Ovary (tissue), 9 donors: ENCODE measurements around the gene PLCB3. TPM values are rescaled to one million over a fixed set of nuclear protein-coding genes. Genes with fewer than 3 reads are reported as not detected.

ENCODE experiments used
- DNase-seq, 5 donors: peaks; one replicate each; pipeline ENCODE4 v3.0.0-alpha.2; 2019 to 2020
- H3K27ac ChIP-seq, 2 donors: fragments of 200-600 bp; one replicate each; pipeline versions ENCODE4 v1.5.1 to v1.8.0; 2019 to 2022
- H3K27me3 ChIP-seq: fragments of 200-600 bp; one replicate; pipeline ENCODE4 v1.8.0; 2022
- H3K36me3 ChIP-seq: fragments of 200-600 bp; sonication (generic); one replicate; pipeline ENCODE4 v1.5.1; 2019
- H3K4me1 ChIP-seq: one replicate; pipeline ENCODE4 v1.8.1; 2013; ENCODE audit warnings: mild to moderate bottlenecking, moderate library complexity; ENCODE audit not compliant: insufficient read depth
- H3K4me3 ChIP-seq: fragments of 200-600 bp; sonication (generic); one replicate; pipeline ENCODE4 v1.5.1; 2017
- H3K9me3 ChIP-seq, 2 donors: fragments of 200-600 bp in 1 of 2; sonication (generic) in 1 of 2; one replicate each; pipeline versions ENCODE4 v1.5.1 to v1.8.1; 2013 to 2019; ENCODE audit warnings: mild to moderate bottlenecking in 1 of 2, moderate library complexity in 1 of 2
- EP300 ChIP-seq: sonication (generic); formaldehyde crosslinking; IDR thresholded peaks from one replicate; pipeline ENCODE4 v1.6.1; 2017; ENCODE audit warnings: antibody characterized with exemption
- POLR2A ChIP-seq: fragments of 450-650 bp; IDR thresholded peaks from one replicate; pipeline ENCODE4 v1.6.1; 2017; ENCODE audit warnings: antibody characterized with exemption, mild to moderate bottlenecking, moderate library complexity
- WGBS, 3 donors: extraction: QIAGEN DNeasy Blood & Tissue Kit in 1 of 3; methylation state at CpG; one replicate each; pipeline versions ENCODE4 v1.1.5 to v1.1.7; 2013 to 2017; 5-methylcytosine and 5-hydroxymethylcytosine counted together
- intact Hi-C, 4 donors: fragments of 100-400 bp; cut with DNase I; formaldehyde crosslinking; loops; one replicate each; pipeline versions ENCODE4 v1.11.0 to v1.15.1; 2022 to 2023
- polyA plus RNA-seq, 2 donors: library from polyadenylated mRNA; stranded (reverse); fragments of 200-250 nt in 1 of 2; fragments of 350-450 nt in 1 of 2; fragmentation: Illumina TruSeq in 1 of 2; extraction: RNeasy Lipid Tissue Mini Kit (QIAGEN cat#74804) in 1 of 2; gene quantifications; one replicate each; pipeline ENCODE4 v1.2.3, GENCODE V29; 2013 to 2014
- total RNA-seq, 7 donors: library from RNA; depleted of rRNA in 2 of 7; stranded (reverse); fragments of >200 nt in 2 of 7; fragmentation: NEBNext Ultra II Directional in 3 of 7; extraction: Animal tissue kit (Norgen Biotek cat#: 25700) in 3 of 7; gene quantifications; one replicate each; pipeline versions ENCODE4 v1.1.0 to v1.2.4, GENCODE V29; 2016 to 2023
- TF ChIP-seq, protein P1 (sequence below), 3 donors: fragments of 450-650 bp in 2 of 3; fragments of 200-600 bp in 1 of 3; IDR thresholded peaks; one replicate each; pipeline versions ENCODE4 v1.5.1 to v1.8.0; 2016 to 2022; ENCODE audit warnings: antibody characterized with exemption in 3 of 3, mild to moderate bottlenecking in 1 of 3
- donor health status: DM: no; HTN: no; CAD: no; lungs with moderate emphysema.
- donor health status: DM: no; HTN: no; CAD: no.
- donor health status: Bipolar disorder and iron deficiency.
- donor health status: DM: yes; HTN: yes; CAD: no.
- donor health status: DM: no; HTN: no; CAD: no.
- donor health status: DM: yes; HTN: yes; CAD: no.

PLCB3 gene
- total and polyA plus RNA-seq, 9 donors = 5.3 to 44.8 (median 29.1) TPM

DNA sequence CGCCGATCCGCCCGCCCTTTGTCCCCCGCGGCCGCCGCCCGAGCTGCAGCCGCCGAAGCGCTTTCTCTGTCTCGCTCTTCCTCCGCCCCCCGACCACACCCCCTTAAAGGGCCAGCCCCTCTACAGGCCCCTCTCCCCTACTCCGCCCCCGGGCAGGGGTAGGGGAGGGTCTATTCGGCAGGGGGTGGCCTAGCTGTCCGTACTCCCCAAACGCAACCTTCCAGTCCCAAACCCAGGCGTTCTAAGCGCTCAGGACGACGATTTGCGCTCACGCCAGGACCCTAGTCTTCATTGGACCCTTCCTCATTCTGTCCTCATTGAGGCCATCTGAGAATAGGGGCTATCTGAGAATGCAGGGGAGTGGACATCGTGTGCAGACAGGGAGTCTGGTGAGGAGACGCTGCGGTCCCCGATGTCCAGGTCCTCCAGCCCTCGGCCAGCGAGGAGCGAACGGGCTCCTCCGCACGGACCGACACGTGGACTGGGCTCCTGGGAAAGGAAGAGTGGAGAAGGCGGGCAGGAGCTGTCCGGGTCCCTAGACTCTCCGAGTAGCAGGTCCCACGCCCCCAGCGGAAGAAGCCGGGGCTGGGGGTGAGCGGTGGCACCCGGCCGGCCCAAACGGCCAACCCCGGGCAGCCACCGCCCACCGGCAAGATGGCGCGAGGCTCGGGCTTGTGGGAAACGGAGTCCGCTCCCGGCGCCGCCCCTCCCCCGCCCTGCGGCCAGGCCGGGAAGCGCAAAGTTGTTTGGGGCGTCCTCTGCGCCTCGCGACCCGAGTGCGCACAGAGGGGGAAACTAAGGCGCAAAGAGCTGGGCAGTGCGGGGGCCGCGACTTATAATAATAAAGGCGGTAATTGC, 4.2 kb upstream of the PLCB3 start, which contains the start of gene PPP1R14B:
PPP1R14B (minus strand) TSS at position 73 of the 858 bp plus-strand sequence. CDS start 270 bp downstream, outside the sequence.
- Histone ChIP-seq H3K9me3 (no peaks in the 10 kb centered on the region), H3K4me3 (peak within 1 kb of the TSS; percentile 64), H3K36me3 (no peaks in the 10 kb centered on the region), H3K27ac (peak within 1 kb of the TSS; percentile 41 to 69), H3K4me1 (peaks cover 16% of the 10 kb centered on the region), H3K27me3 (no peaks in the 10 kb centered on the region)
- intact Hi-C loops = no loop called here
- TF ChIP-seq EP300 (no peak), POLR2A (no peak)
- TF ChIP-seq, protein P1, sequence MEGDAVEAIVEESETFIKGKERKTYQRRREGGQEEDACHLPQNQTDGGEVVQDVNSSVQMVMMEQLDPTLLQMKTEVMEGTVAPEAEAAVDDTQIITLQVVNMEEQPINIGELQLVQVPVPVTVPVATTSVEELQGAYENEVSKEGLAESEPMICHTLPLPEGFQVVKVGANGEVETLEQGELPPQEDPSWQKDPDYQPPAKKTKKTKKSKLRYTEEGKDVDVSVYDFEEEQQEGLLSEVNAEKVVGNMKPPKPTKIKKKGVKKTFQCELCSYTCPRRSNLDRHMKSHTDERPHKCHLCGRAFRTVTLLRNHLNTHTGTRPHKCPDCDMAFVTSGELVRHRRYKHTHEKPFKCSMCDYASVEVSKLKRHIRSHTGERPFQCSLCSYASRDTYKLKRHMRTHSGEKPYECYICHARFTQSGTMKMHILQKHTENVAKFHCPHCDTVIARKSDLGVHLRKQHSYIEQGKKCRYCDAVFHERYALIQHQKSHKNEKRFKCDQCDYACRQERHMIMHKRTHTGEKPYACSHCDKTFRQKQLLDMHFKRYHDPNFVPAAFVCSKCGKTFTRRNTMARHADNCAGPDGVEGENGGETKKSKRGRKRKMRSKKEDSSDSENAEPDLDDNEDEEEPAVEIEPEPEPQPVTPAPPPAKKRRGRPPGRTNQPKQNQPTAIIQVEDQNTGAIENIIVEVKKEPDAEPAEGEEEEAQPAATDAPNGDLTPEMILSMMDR (IDR thresholded peaks at IDR 0.05) = peak in 1 of 3 donors; percentile 29
- DNase-seq = peak; percentile 84 to 91 (median 88)
- WGBS, 3 donors = 0 to 1% (median 1%) methylated on average over 34 to 72 of the region's 74 CpGs

DNA sequence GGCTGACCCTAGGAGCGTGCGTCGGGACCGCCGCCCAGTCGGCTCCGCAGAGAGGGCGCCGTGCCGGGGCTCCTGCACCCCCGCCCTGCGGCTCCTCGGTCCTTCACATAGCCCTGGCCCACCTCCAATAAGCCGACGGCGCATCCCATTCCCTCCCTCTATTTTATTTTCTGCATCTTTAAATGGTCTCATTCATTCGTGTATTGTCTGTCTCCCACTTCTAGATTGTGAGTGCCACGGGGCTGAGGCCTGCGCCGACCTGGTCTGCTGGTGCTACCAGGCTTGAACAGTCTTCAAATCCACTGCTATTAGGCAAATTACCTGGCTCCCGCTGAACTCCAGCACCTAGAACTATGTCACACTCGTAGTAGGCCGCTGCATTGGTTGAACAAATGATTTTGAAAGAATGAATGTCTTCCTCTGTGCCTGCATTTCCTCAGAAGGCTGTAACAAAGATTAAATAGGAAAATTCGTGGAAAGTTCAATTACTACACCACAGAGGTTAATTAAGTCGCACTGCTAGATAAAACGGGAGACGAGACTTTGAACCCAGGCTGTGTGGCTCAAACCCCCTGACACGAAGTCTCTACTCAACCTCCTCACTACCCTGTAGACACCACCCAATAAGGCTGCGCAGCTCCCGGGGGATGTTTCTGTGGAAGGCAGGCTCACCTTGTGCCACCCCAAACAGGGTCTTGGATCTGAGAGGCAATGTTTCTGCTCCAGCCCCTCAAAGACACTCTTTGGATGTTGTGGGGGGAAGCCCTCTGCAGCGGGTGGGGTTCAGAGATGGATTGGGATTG, 3.4 kb upstream of the PLCB3 start:
- H3K27me3 ChIP-seq = no peaks in the 10 kb centered on the region
- no peaks in the 10 kb centered on the region for H3K9me3 ChIP-seq
- peak overlapping the region; percentile 64 for H3K4me3 ChIP-seq
- H3K36me3 ChIP-seq = no peaks in the 10 kb centered on the region
- WGBS, 3 donors = 34 to 35% (median 34%) methylated on average over 31 of the region's 31 CpGs
- H3K27ac ChIP-seq = peak overlapping the region; percentile 16 to 69
- DNase-seq = peak in 2 of 5 donors; percentile 53 to 71
- intact Hi-C loops = no loop called here
- H3K4me1 ChIP-seq = peaks cover 15% of the 10 kb centered on the region
- TF ChIP-seq POLR2A = no peak

DNA sequence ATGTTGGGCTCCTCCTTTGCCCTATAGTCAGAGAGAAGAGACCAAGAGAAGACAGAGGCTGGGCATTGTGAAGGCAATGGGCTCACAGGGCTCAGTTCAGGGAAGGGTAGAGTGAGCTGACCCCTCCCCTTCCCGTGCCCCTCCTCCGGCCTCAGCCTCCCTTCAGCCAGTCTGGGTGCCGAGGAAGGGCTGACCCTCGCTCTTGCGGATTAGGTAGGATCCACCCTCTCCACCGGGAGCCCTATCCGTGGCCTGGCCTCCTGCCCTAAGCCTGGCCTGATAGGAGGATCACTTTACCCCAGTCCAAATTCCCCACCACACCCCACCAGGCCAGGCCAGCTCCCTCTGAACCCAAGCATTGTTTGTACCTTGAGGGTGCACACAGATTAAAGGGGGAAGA, 2.8 kb upstream of the PLCB3 start:
- intact Hi-C loops = no loop called here
- DNase-seq = no peak
- peaks cover 15% of the 10 kb centered on the region for H3K4me1 ChIP-seq

DNA sequence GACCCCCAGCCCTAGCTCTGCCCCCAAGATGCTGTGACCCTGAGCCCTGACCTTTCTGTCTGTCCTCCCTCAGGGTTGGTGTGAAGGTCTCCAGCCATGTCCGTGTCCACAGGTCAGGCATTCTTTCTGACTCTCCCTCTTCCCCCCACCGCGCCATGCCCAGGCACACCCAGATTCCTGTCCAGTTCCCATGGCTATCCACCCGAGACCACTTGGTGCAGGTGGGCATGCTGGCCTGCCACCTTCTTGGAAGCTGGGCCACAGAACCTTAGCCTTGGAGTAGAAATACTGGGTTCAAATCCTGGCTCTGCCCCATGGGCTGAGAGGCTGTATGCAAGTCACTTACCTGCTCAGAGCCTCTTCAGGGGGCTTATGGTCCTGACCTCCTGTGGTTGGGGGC, 2.3 kb upstream of the PLCB3 start:
- TF ChIP-seq, protein P1 (IDR thresholded peaks at IDR 0.05) = no peak
- no peak for TF ChIP-seq POLR2A
- no peak for TF ChIP-seq EP300
- Histone ChIP-seq H3K4me3 (no peak overlapping the region), H3K36me3 (no peaks in the 10 kb centered on the region), H3K27me3 (no peaks in the 10 kb centered on the region), H3K9me3 (no peaks in the 10 kb centered on the region), H3K27ac (no peak overlapping the region), H3K4me1 (peaks cover 15% of the 10 kb centered on the region)
- WGBS, 3 donors = 92 to 95% (median 94%) methylated on average over 4 of the region's 4 CpGs
- intact Hi-C loops = no loop called here
- no peak for DNase-seq

More for the DNA sequence above, 2.8 kb upstream of the PLCB3 start:
- H3K27me3 ChIP-seq = no peaks in the 10 kb centered on the region
- H3K27ac ChIP-seq = no peak overlapping the region
- H3K36me3 ChIP-seq = no peaks in the 10 kb centered on the region
- H3K9me3 ChIP-seq = no peaks in the 10 kb centered on the region
- 74 to 91% (median 83%) methylated on average over 5 to 7 of the region's 7 CpGs for WGBS, 3 donors
- H3K4me3 ChIP-seq = no peak overlapping the region
- TF ChIP-seq POLR2A = no peak
- no peak for TF ChIP-seq EP300
- TF ChIP-seq, protein P1 (IDR thresholded peaks at IDR 0.05) = no peak
